Type B pancreatic cell (in vitro differentiated cells): ENCODE results near the gene CCN2. TPM values are rescaled to one million over a fixed set of nuclear protein-coding genes. Genes with fewer than 3 reads are reported as not detected.

Experiments
- total RNA-seq: library from RNA; stranded (reverse); gene quantifications from 2 replicates; pipeline ENCODE4 v1.2.1, GENCODE V29; 2021; ENCODE audit warnings: low replicate concordance

Gene CCN2
- total RNA-seq, 1 donor from 2014 or later = 33.8 TPM

Other genes with a start within 250 kb of the CCN2 start
- gene OR2A4, start 250.0 kb downstream of the CCN2 start, total RNA-seq = not detected in 2 replicates
- not detected in 2 replicates for gene CTAGE9, start 240.4 kb downstream of the CCN2 start, total RNA-seq
- 12.9 and 13.4 TPM in 2 replicates for gene ENPP1, start 143.4 kb downstream of the CCN2 start, total RNA-seq